ENCODE measurements around the gene GSTK1.
A peak's percentile ranks its signal among the peaks of the same experiment; 100 is the strongest.

The GSTK1 gene

DNA sequence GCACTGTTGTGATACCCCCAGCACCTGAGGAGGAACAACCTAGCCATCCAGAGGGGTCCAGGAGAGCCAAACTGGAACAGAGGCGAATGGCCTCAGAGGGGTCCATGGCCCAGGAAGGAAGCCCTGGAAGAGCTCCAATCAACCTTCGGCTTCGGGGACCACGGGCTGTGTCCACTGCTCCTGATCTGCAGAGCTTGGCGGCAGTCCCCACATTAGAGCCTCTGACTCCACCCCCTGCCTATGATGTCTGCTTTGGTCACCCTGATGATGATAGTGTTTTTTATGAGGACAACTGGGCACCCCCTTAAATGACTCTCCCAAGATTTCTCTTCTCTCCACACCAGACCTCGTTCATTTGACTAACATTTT is 23.3 kb downstream of the GSTK1 start:
- TF ChIP-seq CEBPB (IDR thresholded peaks at IDR 0.05) (no peak), EP300 (IDR thresholded peaks at IDR 0.05; ENCODE audit: borderline replicate concordance) (no peak), TAF1 (IDR thresholded peaks at IDR 0.05; ENCODE audit: low read depth) (no peak), FOXM1 (IDR thresholded peaks at IDR 0.05; ENCODE audit: borderline replicate concordance, low read depth) (no peak), TCF12 (IDR thresholded peaks at IDR 0.05; ENCODE audit: low read depth) (no peak), CREB1 (IDR thresholded peaks at IDR 0.05; ENCODE audit: low read depth) (no peak), RAD21 (IDR thresholded peaks at IDR 0.05; ENCODE audit: low read depth) (no peak), EGR1 (IDR thresholded peaks at IDR 0.05) (no peak), TEAD4 (IDR thresholded peaks at IDR 0.05) (no peak), YY1 (IDR thresholded peaks at IDR 0.05; ENCODE audit: low read depth) (no peak), NFIC (IDR thresholded peaks at IDR 0.05) (no peak), ZBTB7A (IDR thresholded peaks at IDR 0.05; ENCODE audit: low read depth) (no peak)
- TF ChIP-seq, protein P1, sequence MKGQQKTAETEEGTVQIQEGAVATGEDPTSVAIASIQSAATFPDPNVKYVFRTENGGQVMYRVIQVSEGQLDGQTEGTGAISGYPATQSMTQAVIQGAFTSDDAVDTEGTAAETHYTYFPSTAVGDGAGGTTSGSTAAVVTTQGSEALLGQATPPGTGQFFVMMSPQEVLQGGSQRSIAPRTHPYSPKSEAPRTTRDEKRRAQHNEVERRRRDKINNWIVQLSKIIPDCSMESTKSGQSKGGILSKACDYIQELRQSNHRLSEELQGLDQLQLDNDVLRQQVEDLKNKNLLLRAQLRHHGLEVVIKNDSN (IDR thresholded peaks at IDR 0.05): no peak
- TF ChIP-seq, protein P2, sequence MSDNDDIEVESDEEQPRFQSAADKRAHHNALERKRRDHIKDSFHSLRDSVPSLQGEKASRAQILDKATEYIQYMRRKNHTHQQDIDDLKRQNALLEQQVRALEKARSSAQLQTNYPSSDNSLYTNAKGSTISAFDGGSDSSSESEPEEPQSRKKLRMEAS (IDR thresholded peaks at IDR 0.05): no peak

DNA sequence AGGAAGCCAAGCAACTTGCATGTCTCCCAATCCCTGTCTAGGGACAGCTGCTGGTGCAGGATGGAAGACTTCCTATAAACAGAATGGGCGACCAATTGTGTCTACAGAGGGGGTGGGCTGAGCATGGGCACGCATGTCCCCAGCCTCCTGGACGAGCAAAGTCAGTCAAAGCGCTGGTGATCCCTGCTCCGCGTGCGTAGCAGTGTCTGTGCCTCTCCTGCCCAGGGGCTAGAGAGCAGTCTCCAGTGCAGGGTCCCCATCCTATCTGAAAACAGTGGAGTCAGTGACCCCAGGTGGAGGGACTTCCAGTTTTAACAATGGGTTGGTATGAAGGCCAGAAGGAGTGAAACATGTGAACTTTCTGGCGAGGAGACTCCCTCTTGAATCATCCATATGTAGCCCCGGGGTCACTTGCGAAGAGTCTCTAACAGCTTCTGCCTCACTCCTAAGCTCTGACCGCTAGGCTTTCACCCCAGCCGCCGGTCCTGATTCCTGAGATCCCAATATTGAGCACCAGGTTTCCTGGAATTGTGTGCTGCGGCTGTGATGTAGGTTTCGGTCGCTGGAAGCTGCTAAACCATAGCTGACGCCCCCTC is 24.2 kb downstream of the GSTK1 start:
- TF ChIP-seq, protein P2 (IDR thresholded peaks at IDR 0.05): no peak
- TF ChIP-seq, protein P1 (IDR thresholded peaks at IDR 0.05): no peak
- TF ChIP-seq TEAD4 (IDR thresholded peaks at IDR 0.05): no peak
- TF ChIP-seq YY1 (IDR thresholded peaks at IDR 0.05; ENCODE audit: low read depth): no peak
- no peak for TF ChIP-seq EGR1 (IDR thresholded peaks at IDR 0.05)
- TF ChIP-seq ZBTB7A (IDR thresholded peaks at IDR 0.05; ENCODE audit: low read depth): no peak
- TF ChIP-seq CREB1 (IDR thresholded peaks at IDR 0.05; ENCODE audit: low read depth): no peak

DNA sequence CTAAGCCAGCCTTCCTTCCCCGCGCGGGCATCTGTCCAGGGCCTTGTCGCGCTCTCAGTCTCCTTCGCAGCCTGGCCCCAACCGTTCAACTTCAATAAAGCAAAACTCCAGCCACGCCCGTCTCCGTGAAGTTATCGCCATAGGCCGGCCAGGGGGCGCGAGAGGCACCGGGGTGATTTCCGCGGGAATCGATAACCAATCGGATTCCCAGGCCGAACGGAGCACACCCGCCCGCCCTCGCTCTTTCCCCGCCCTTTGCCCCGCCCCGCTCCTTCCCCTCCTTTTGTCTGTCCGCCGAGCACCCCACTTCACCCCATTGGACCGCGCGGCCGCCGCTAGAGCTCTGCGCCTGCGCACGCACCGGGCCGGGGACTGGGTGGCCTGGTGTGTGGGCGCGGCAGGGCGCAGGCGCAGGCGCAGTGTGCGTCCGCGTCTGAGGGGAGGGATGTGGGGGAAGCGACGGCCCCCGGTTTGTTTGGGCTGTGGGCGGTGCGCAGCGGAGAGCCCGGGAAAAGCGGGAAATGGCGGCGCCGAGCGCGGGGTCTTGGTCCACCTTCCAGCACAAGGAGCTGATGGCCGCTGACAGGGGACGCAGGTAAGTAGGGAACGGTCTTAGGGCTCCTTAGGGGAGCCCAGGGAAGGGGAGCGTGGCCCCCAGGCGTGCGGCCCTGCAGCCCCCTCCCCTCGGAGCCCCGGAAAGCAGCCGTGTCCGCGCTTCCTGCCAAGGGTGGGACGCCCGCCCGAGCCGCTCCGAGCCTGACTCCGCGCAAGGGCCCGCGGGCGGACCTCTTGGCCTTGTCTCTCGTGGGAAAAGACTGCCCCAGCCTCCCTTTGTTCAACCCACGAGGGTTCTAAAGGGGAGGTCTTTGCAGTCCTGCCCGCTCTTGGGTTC is 24.9 kb downstream of the GSTK1 start, which contains the start of gene CASP2:
Gene CASP2, plus strand, starts transcription at position 417 of the 892 bp plus-strand sequence. Its CDS starts 105 bp downstream, at position 522.
- TF ChIP-seq, protein P3, sequence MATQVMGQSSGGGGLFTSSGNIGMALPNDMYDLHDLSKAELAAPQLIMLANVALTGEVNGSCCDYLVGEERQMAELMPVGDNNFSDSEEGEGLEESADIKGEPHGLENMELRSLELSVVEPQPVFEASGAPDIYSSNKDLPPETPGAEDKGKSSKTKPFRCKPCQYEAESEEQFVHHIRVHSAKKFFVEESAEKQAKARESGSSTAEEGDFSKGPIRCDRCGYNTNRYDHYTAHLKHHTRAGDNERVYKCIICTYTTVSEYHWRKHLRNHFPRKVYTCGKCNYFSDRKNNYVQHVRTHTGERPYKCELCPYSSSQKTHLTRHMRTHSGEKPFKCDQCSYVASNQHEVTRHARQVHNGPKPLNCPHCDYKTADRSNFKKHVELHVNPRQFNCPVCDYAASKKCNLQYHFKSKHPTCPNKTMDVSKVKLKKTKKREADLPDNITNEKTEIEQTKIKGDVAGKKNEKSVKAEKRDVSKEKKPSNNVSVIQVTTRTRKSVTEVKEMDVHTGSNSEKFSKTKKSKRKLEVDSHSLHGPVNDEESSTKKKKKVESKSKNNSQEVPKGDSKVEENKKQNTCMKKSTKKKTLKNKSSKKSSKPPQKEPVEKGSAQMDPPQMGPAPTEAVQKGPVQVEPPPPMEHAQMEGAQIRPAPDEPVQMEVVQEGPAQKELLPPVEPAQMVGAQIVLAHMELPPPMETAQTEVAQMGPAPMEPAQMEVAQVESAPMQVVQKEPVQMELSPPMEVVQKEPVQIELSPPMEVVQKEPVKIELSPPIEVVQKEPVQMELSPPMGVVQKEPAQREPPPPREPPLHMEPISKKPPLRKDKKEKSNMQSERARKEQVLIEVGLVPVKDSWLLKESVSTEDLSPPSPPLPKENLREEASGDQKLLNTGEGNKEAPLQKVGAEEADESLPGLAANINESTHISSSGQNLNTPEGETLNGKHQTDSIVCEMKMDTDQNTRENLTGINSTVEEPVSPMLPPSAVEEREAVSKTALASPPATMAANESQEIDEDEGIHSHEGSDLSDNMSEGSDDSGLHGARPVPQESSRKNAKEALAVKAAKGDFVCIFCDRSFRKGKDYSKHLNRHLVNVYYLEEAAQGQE (IDR thresholded peaks at IDR 0.05; ENCODE audit: low read depth): no peak
- TF ChIP-seq TAF1 (IDR thresholded peaks at IDR 0.05; ENCODE audit: low read depth) (peak; percentile 90), ZBTB7A (IDR thresholded peaks at IDR 0.05; ENCODE audit: low read depth) (peak; percentile 72; the same call in 1 of the 2 replicates), CREB1 (IDR thresholded peaks at IDR 0.05; ENCODE audit: low read depth) (peak; percentile 35; the same call in 1 of the 2 replicates), CEBPB (IDR thresholded peaks at IDR 0.05) (no peak; the same call in 1 of the 2 replicates), EGR1 (IDR thresholded peaks at IDR 0.05) (peak; percentile 77), YY1 (IDR thresholded peaks at IDR 0.05; ENCODE audit: low read depth) (peak; percentile 88), EP300 (IDR thresholded peaks at IDR 0.05; ENCODE audit: borderline replicate concordance) (no peak), NFIC (IDR thresholded peaks at IDR 0.05) (no peak), TCF12 (IDR thresholded peaks at IDR 0.05; ENCODE audit: low read depth) (peak; percentile 50; the same call in 1 of the 2 replicates), RAD21 (IDR thresholded peaks at IDR 0.05; ENCODE audit: low read depth) (no peak), FOXM1 (IDR thresholded peaks at IDR 0.05; ENCODE audit: borderline replicate concordance, low read depth) (no peak), TEAD4 (IDR thresholded peaks at IDR 0.05) (peak; percentile 29)
- TF ChIP-seq, protein P1 (IDR thresholded peaks at IDR 0.05): no peak
- TF ChIP-seq, protein P2 (IDR thresholded peaks at IDR 0.05): peak; percentile 98

DNA sequence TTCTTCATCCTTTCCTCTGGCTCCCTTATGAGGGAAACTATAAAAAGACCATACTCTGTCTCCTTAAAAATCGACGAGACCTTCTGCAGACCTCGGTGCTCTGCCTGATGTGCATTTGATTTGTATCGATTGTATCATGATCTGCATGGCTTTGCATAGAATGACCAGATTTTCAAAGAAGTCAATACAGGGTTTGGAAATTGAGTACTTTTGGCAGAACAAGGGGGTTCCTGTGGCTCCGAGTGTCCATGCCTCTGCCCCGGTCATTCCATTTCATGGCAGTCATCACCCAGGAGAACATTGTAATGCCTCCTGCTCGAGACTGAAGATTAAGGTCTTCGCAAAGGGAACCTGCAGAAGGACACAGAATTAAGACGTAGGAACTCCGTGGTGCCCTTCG is 25.6 kb downstream of the GSTK1 start:
- TF ChIP-seq ZBTB7A (IDR thresholded peaks at IDR 0.05; ENCODE audit: low read depth) (0 out of 2 replicates have a peak, but pooled peaks have one; percentile 6), NFIC (IDR thresholded peaks at IDR 0.05) (no peak)

DNA sequence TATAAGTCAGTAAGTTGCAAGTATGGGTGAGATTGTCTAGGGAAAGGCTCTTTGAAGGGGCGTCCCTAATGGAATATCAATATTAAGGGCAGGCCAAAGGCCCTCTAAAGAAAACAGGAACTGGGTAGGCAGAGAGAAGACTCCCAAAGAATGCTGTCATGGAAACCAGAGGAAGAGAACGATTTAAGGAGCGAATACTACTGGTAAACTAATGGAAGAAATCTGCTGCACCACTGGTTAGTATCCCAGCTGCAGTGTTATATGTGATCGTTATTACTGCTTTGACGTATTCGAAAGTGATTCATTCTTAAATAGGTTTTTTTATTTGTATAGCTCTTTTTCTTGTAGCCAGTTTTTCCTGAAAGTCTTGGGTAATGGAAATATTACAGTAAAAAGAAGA is 26.2 kb downstream of the GSTK1 start:
- TF ChIP-seq EGR1 (IDR thresholded peaks at IDR 0.05) (no peak), CREB1 (IDR thresholded peaks at IDR 0.05; ENCODE audit: low read depth) (no peak)

DNA sequence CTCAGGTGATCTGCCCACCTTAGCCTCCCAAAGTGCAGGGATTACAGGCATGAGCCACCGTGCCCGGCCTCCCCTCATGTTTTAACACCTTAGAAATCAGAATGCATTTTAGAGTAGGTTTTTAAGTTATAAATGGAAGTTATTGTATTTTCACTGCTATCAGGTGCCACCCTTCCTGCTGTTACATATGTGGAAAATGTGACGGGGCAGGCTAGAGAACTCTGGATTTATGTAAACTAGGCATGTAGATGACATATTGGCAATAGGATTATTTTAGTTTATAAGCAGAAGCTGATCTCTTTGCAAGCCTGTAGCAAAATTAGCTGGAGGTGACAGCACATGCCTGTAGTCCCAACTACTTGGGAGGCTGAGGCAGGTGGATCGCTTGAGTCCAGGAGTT is 27.1 kb downstream of the GSTK1 start:
- TF ChIP-seq NFIC (IDR thresholded peaks at IDR 0.05): no peak
- no peak for TF ChIP-seq RAD21 (IDR thresholded peaks at IDR 0.05; ENCODE audit: low read depth)
- no peak for TF ChIP-seq ZBTB7A (IDR thresholded peaks at IDR 0.05; ENCODE audit: low read depth)
- no peak for TF ChIP-seq EP300 (IDR thresholded peaks at IDR 0.05; ENCODE audit: borderline replicate concordance)
